ENCODE measurements around the gene BEST1. TPM values are rescaled to one million over a fixed set of nuclear protein-coding genes. Genes with fewer than 3 reads are reported as not detected.

BEST1 gene
- total RNA-seq, 1 donor from 2014 or later, result not detected

GRCh38 chr11:61968758-61969390 lies 18.7 kb downstream of the BEST1 start:
- H3K36me3 Mint-ChIP-seq (ENCODE audit: low read depth), result peaks cover 28% of the 10 kb centered on the region
- H3K27ac Mint-ChIP-seq, result peak overlapping the region; percentile 95
- peak; percentile 54 for DNase-seq
- peak overlapping the region; percentile 92 for H3K4me3 Mint-ChIP-seq
- H3K4me1 Mint-ChIP-seq, result peaks cover 62% of the 10 kb centered on the region
- H3K9me3 Mint-ChIP-seq, result no peaks in the 10 kb centered on the region
- no peaks in the 10 kb centered on the region for H3K27me3 Mint-ChIP-seq
- intact Hi-C loops (cut with micrococcal nuclease), result loop anchor here (2.0 to 5.0 kb wide), 4 partner anchors 77 to 153 kb away; partner anchors contain the start of genes FADS3 and INCENP

- Mint-ChIP-seq H3K4me1 (peaks cover 57% of the 10 kb centered on the region), H3K4me3 (peak overlapping the region; percentile 92), H3K9me3 (no peaks in the 10 kb centered on the region), H3K27me3 (no peaks in the 10 kb centered on the region), H3K36me3 (ENCODE audit: low read depth) (peaks cover 23% of the 10 kb centered on the region), H3K27ac (peak overlapping the region; percentile 66)
- DNase-seq, result no peak
- intact Hi-C loops (cut with micrococcal nuclease), result loop anchor here (2.0 to 5.0 kb wide), 4 partner anchors 77 to 153 kb away; partner anchors contain the start of genes FADS3 and INCENP
These were observed 19.2 kb downstream of the BEST1 start for GRCh38 chr11:61969391-61969758.

GRCh38 chr11:61969838-61970662 lies 19.9 kb downstream of the BEST1 start:
- H3K27me3 Mint-ChIP-seq, result no peaks in the 10 kb centered on the region
- H3K4me1 Mint-ChIP-seq, result peaks cover 54% of the 10 kb centered on the region
- peak overlapping the region; percentile 18 for H3K27ac Mint-ChIP-seq
- H3K4me3 Mint-ChIP-seq, result no peak overlapping the region
- H3K9me3 Mint-ChIP-seq, result no peaks in the 10 kb centered on the region
- intact Hi-C loops (cut with micrococcal nuclease), result loop anchor here (1.0 to 5.0 kb wide), 6 partner anchors 55 to 572 kb away; partner anchors contain the start of genes FADS3 and INCENP
- DNase-seq, result no peak
- peaks cover 16% of the 10 kb centered on the region for H3K36me3 Mint-ChIP-seq (ENCODE audit: low read depth)

GRCh38 chr11:61971248-61972111 lies 21.3 kb downstream of the BEST1 start:
- Mint-ChIP-seq H3K27ac (peak overlapping the region; percentile 71), H3K36me3 (ENCODE audit: low read depth) (peaks cover 3% of the 10 kb centered on the region), H3K4me1 (peaks cover 50% of the 10 kb centered on the region), H3K27me3 (no peaks in the 10 kb centered on the region), H3K9me3 (no peaks in the 10 kb centered on the region), H3K4me3 (peak overlapping the region; percentile 7)
- intact Hi-C loops (cut with micrococcal nuclease), result loop anchor here (5.0 kb wide), 1 partner anchor 571 kb away; no protein-coding TSS in a partner anchor
- peak; percentile 82 for DNase-seq

- intact Hi-C loops (cut with micrococcal nuclease), result loop anchor here (5.0 kb wide), 1 partner anchor 570 kb away; no protein-coding TSS in a partner anchor
- DNase-seq, result no peak
- Mint-ChIP-seq H3K27ac (peak overlapping the region; percentile 87), H3K4me1 (peaks cover 51% of the 10 kb centered on the region), H3K36me3 (ENCODE audit: low read depth) (no peaks in the 10 kb centered on the region), H3K9me3 (no peaks in the 10 kb centered on the region), H3K27me3 (no peaks in the 10 kb centered on the region), H3K4me3 (peak overlapping the region; percentile 57)
These were observed 22.0 kb downstream of the BEST1 start for GRCh38 chr11:61972112-61972671.

- intact Hi-C loops (cut with micrococcal nuclease), result loop anchor here (5.0 kb wide), 1 partner anchor 569 kb away; no protein-coding TSS in a partner anchor
- H3K4me1 Mint-ChIP-seq, result peaks cover 51% of the 10 kb centered on the region
- H3K36me3 Mint-ChIP-seq (ENCODE audit: low read depth), result no peaks in the 10 kb centered on the region
- DNase-seq, result peak; percentile 68
- no peaks in the 10 kb centered on the region for H3K9me3 Mint-ChIP-seq
- H3K4me3 Mint-ChIP-seq, result peak overlapping the region; percentile 57
- peak overlapping the region; percentile 87 for H3K27ac Mint-ChIP-seq
- no peaks in the 10 kb centered on the region for H3K27me3 Mint-ChIP-seq
These were observed 22.7 kb downstream of the BEST1 start for GRCh38 chr11:61972672-61973475.

GRCh38 chr11:61973476-61974162 lies 23.5 kb downstream of the BEST1 start:
- H3K4me1 Mint-ChIP-seq, result peaks cover 46% of the 10 kb centered on the region
- H3K9me3 Mint-ChIP-seq, result no peaks in the 10 kb centered on the region
- H3K4me3 Mint-ChIP-seq, result peak overlapping the region; percentile 57
- peak; percentile 55 for DNase-seq
- no peaks in the 10 kb centered on the region for H3K27me3 Mint-ChIP-seq
- H3K36me3 Mint-ChIP-seq (ENCODE audit: low read depth), result no peaks in the 10 kb centered on the region
- intact Hi-C loops (cut with micrococcal nuclease), result loop anchor here (5.0 kb wide), 1 partner anchor 569 kb away; no protein-coding TSS in a partner anchor
- H3K27ac Mint-ChIP-seq, result peak overlapping the region; percentile 87

- DNase-seq, result peak; percentile 54
- no peaks in the 10 kb centered on the region for H3K27me3 Mint-ChIP-seq
- intact Hi-C loops (cut with micrococcal nuclease), result loop anchor here (5.0 kb wide), 1 partner anchor 567 kb away; no protein-coding TSS in a partner anchor
- H3K27ac Mint-ChIP-seq, result peak overlapping the region; percentile 52
- no peaks in the 10 kb centered on the region for H3K36me3 Mint-ChIP-seq (ENCODE audit: low read depth)
- no peaks in the 10 kb centered on the region for H3K9me3 Mint-ChIP-seq
- H3K4me1 Mint-ChIP-seq, result peaks cover 37% of the 10 kb centered on the region
- no peak overlapping the region for H3K4me3 Mint-ChIP-seq
These were observed 24.8 kb downstream of the BEST1 start for GRCh38 chr11:61974766-61975631.

- intact Hi-C loops (cut with micrococcal nuclease), result no loop called here
- H3K9me3 Mint-ChIP-seq, result no peaks in the 10 kb centered on the region
- H3K4me3 Mint-ChIP-seq, result no peak overlapping the region
- DNase-seq, result no peak
- no peak overlapping the region for H3K27ac Mint-ChIP-seq
- no peaks in the 10 kb centered on the region for H3K27me3 Mint-ChIP-seq
- peaks cover 34% of the 10 kb centered on the region for H3K4me1 Mint-ChIP-seq
- H3K36me3 Mint-ChIP-seq (ENCODE audit: low read depth), result no peaks in the 10 kb centered on the region
These were observed 25.7 kb downstream of the BEST1 start for GRCh38 chr11:61975638-61976419.

- intact Hi-C loops (cut with micrococcal nuclease), result no loop called here
- Mint-ChIP-seq H3K27ac (peak overlapping the region; percentile 71), H3K27me3 (no peaks in the 10 kb centered on the region), H3K36me3 (ENCODE audit: low read depth) (no peaks in the 10 kb centered on the region), H3K4me3 (no peak overlapping the region), H3K4me1 (peaks cover 28% of the 10 kb centered on the region), H3K9me3 (no peaks in the 10 kb centered on the region)
- DNase-seq, result no peak
These were observed 26.3 kb downstream of the BEST1 start for GRCh38 chr11:61976420-61976800.

Measured in activated CD4-positive, alpha-beta T cell treated with anti-CD3 and anti-CD28 coated beads, Interleukin-2, amount 10 ng/mL, durations not matched to agents 24 days and 14 days (primary cell).